HepG2 (cell line): ENCODE measurements around the gene ARHGAP12.

ENCODE experiments used
- KLF9 ChIP-seq: IDR thresholded peaks from 2 replicates; pipeline ENCODE4 v1.6.1; 2016; ENCODE audit warnings: low read depth
- PHF20 ChIP-seq: sonication (generic); formaldehyde crosslinking; IDR thresholded peaks from 2 replicates; pipeline ENCODE4 v1.5.0; 2020; ENCODE audit warnings: mild to moderate bottlenecking, missing genetic modification reagents
- TCF7L2 ChIP-seq: IDR thresholded peaks from 2 replicates; pipeline ENCODE4 v1.6.1; 2011; ENCODE audit warnings: mild to moderate bottlenecking, low read depth, low read length, moderate library complexity
- TRIM24 ChIP-seq: sonication (generic); formaldehyde crosslinking; IDR thresholded peaks from 2 replicates; pipeline ENCODE4 v1.8.0; 2022; ENCODE audit warnings: mild to moderate bottlenecking, missing genetic modification reagents

DNA sequence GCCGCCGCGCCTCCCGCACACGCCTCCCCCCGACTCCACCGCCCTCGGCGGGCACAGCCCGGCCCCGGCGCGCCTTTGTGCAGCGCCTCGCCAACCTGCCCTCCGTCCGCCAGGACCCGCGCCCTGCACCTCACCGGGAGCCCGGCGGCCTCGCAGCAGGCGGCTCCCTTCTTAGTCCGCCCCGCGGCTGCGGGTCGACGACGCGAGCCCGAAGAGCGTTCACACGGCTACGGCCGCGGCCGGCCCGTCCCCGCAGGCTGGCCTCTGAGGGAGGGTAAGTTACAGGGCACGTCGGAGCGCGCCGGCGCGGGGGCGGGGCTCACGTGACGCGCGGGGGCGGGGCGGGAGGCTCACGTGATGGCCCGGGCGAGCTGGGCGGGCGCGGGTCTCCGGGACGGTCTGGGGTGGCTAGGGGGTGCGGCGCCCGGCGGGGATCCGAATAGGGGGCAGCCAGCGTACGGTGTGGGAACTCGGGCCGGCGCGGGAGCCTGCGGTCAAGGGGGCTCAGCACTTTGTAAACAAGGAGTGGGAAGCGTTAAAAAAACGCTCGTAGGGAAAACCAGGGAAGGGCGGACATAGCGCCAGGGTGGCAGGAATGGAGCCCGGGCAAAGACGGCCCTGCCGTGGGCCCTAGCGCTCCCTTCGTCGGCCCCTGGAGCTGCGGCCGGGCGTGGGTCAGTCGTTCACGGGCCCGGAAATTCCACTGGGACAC lies at the start of gene ARHGAP12:
- no peak for TF ChIP-seq PHF20 (CRISPR knock-in tag)
- no peak for TF ChIP-seq KLF9 (CRISPR knock-in tag)
- no peak for TF ChIP-seq TCF7L2
- no peak for TF ChIP-seq TRIM24 (CRISPR knock-in tag)
